B cell (primary cell): ENCODE data around the gene TCEANC2. TPM values are rescaled to one million over a fixed set of nuclear protein-coding genes. Genes with fewer than 3 reads are reported as not detected.

Experiments
- ATAC-seq: fragments of 200-7000 bp; cut with Tn5 transposase; one replicate; pipeline ENCODE4 v1.10.0; 2021; ENCODE audit warnings: low read depth, mild to moderate bottlenecking, moderate number of reproducible peaks, moderate library complexity
- CTCF ChIA-PET: fragments of 350-600 bp; sonication (Branson Sonifier 250); formaldehyde crosslinking; loops from one replicate; lab custom pipeline; 2021; ENCODE audit warnings: antibody characterized with exemption, inconsistent platforms; lab: Charles Lee
- POLR2A ChIA-PET: fragments of 350-600 bp; sonication (Branson Sonifier 250); formaldehyde crosslinking; loops from one replicate; lab custom pipeline; 2021; ENCODE audit warnings: antibody characterized with exemption; lab: Charles Lee
- DNase-seq: peaks from one replicate; pipeline ENCODE4 v3.0.0; 2013
- H2AFZ ChIP-seq: 2 replicates; pipeline ENCODE4 v1.6.1; 2012; ENCODE audit warnings: mild to moderate bottlenecking, low read depth, low read length; ENCODE audit not compliant: insufficient read depth, poor library complexity, severe bottlenecking
- H3K27ac ChIP-seq, 2 donors: 1 replicate in 1 of 2; 2 replicates in 1 of 2; pipeline ENCODE4 v1.5.1; 2012 to 2013; ENCODE audit warnings: low read length in 2 of 2, mild to moderate bottlenecking in 2 of 2, moderate library complexity in 1 of 2
- H3K27me3 ChIP-seq, 4 experiments: fragments of 200-600 bp in 1 of 4; sonication (generic) in 1 of 4; replicated peaks in 1 of 4; 1 replicate in 2 of 4; 2 replicates in 2 of 4; pipeline versions ENCODE4 v1.6.1 to v1.7.0; 2013 to 2016; ENCODE audit warnings: low read length in 3 of 4, mild to moderate bottlenecking in 2 of 4, mixed read lengths in 1 of 4, moderate library complexity in 1 of 4; ENCODE audit not compliant: insufficient read depth in 4 of 4, control insufficient read depth in 3 of 4; ENCODE audit errors: control extremely low read depth in 1 of 4
- H3K36me3 ChIP-seq, 2 experiments: replicated peaks in 1 of 2; 1 replicate in 1 of 2; 2 replicates in 1 of 2; pipeline versions ENCODE4 v1.6.1 to v1.7.1; 2013; ENCODE audit warnings: low read length in 1 of 2; ENCODE audit not compliant: insufficient read depth in 2 of 2, control insufficient read depth in 1 of 2; ENCODE audit errors: control extremely low read depth in 1 of 2, extremely low read depth in 1 of 2
- H3K4me1 ChIP-seq, 2 donors: fragments of 200-600 bp in 1 of 2; sonication (generic) in 1 of 2; 1 replicate in 1 of 2; 2 replicates in 1 of 2; pipeline versions ENCODE4 v1.5.1 to v1.6.1; 2013 to 2017; ENCODE audit warnings: low read length in 2 of 2; ENCODE audit not compliant: control insufficient read depth in 2 of 2, insufficient read depth in 2 of 2
- H3K4me2 ChIP-seq: replicated peaks from 2 replicates; pipeline ENCODE3; 2012; ENCODE audit warnings: mild to moderate bottlenecking, low read depth, low read length; ENCODE audit not compliant: poor library complexity, severe bottlenecking
- H3K4me3 ChIP-seq, 5 experiments: fragments of 200-600 bp in 1 of 5; sonication (generic) in 1 of 5; 1 replicate in 3 of 5; 2 replicates in 2 of 5; pipeline versions ENCODE4 v1.5.1 to v1.7.0; 2011 to 2016; ENCODE audit warnings: low read length in 4 of 5, mild to moderate bottlenecking in 4 of 5, low read depth in 2 of 5, control low read depth in 1 of 5, moderate library complexity in 1 of 5; ENCODE audit not compliant: insufficient read depth in 1 of 5; ENCODE audit errors: control extremely low read depth in 1 of 5, extremely low read depth in 1 of 5
- H3K79me2 ChIP-seq: fragments of 200-600 bp; sonication (generic); one replicate; pipeline ENCODE4 v1.6.0; 2016; ENCODE audit warnings: low read length; ENCODE audit not compliant: control insufficient read depth, insufficient read depth
- H3K9ac ChIP-seq: fragments of 200-600 bp; sonication (generic); 2 replicates; pipeline ENCODE4 v1.6.1; 2017; ENCODE audit warnings: mild to moderate bottlenecking, low read length, moderate library complexity
- H3K9me3 ChIP-seq, 3 donors: one replicate each; pipeline versions ENCODE4 v1.6.1 to v1.7.1; 2013; ENCODE audit warnings: low read length in 2 of 3; ENCODE audit not compliant: control insufficient read depth in 2 of 3, insufficient read depth in 1 of 3; ENCODE audit errors: control extremely low read depth in 1 of 3
- H4K20me1 ChIP-seq: 2 replicates; pipeline ENCODE4 v1.6.0; 2012; ENCODE audit warnings: mild to moderate bottlenecking, low read length; ENCODE audit not compliant: insufficient read depth, control insufficient read depth, poor library complexity, severe bottlenecking
- H3K27ac Mint-ChIP-seq: one replicate; pipeline ENCODE4 v1.8.0; 2021; ENCODE audit warnings: mixed read lengths
- H3K27me3 Mint-ChIP-seq: one replicate; pipeline ENCODE4 v1.8.0; 2021; ENCODE audit warnings: mixed read lengths
- H3K4me1 Mint-ChIP-seq: one replicate; pipeline ENCODE4 v1.8.0; 2021; ENCODE audit warnings: mixed read lengths
- H3K4me3 Mint-ChIP-seq: one replicate; pipeline ENCODE4 v1.8.0; 2021; ENCODE audit warnings: mixed read lengths
- H3K9me3 Mint-ChIP-seq: one replicate; pipeline ENCODE4 v1.8.0; 2022; ENCODE audit warnings: mixed read lengths; ENCODE audit not compliant: insufficient read depth
- CTCF ChIP-seq: fragments of 200-600 bp; IDR thresholded peaks from one replicate; pipeline ENCODE4 v1.8.0; 2022; ENCODE audit warnings: antibody characterized with exemption, mild to moderate bottlenecking
- EZH2 ChIP-seq: IDR thresholded peaks from 2 replicates; pipeline ENCODE4 v1.6.1; 2012; ENCODE audit warnings: borderline replicate concordance, low read depth, mild to moderate bottlenecking, moderate library complexity, low read length; ENCODE audit not compliant: insufficient read depth, poor library complexity, severe bottlenecking
- WGBS: methylation state at CpG from one replicate; pipeline ENCODE4 v1.1.5; 2013; ENCODE audit warnings: missing lambda C conversion rate; ENCODE audit not compliant: insufficient coverage; 5-methylcytosine and 5-hydroxymethylcytosine counted together
- intact Hi-C: fragments of 100-400 bp; cut with micrococcal nuclease; formaldehyde crosslinking; loops from one replicate; pipeline ENCODE4 v1.10.0; 2022
- polyA plus RNA-seq: library from polyadenylated mRNA; depleted of rRNA; stranded (reverse); fragments of >200 nt; gene quantifications from 2 replicates; pipeline ENCODE4 v1.2.3, GENCODE V29; 2012
- total RNA-seq, 2 donors: library from RNA; stranded (reverse); fragments of 120-200 nt in 1 of 2; gene quantifications; 1 replicate in 1 of 2; 2 replicates in 1 of 2; pipeline versions ENCODE4 v1.2.3 to v1.2.4, GENCODE V29; 2013 to 2022

Gene TCEANC2
- total and polyA plus RNA-seq, 2 donors (not counting 1 experiment from before 2014, with no cell fraction given): 8.0 to 15.9 TPM

- POLR2A ChIA-PET: no interaction called here
- DNase-seq: peak; percentile 59
- H3K4me3 ChIP-seq: no peak overlapping the region
These were observed 68.2 kb downstream of the TCEANC2 start for GRCh38 chr1:54121482-54122134.

More at GRCh38 chr1:54121482-54122134, 68.2 kb downstream of the TCEANC2 start:
- H3K27ac Mint-ChIP-seq: no peak overlapping the region
- CTCF ChIA-PET: interaction anchor here (1.0 to 1.7 kb wide), 2 partner anchors 284 to 369 kb away, joined by 3 to 19 read pairs; partner anchors contain the start of gene SSBP3
- Histone ChIP-seq H3K27me3 (peaks cover 0 to 16% (median 0%) of the 10 kb centered on the region in 4 experiments), H3K36me3 (no peaks in the 10 kb centered on the region), H3K4me2 (peak overlapping the region; percentile 44), H4K20me1 (no peaks in the 10 kb centered on the region), H3K4me1 (peaks cover 0 to 5% of the 10 kb centered on the region in 2 donors), H2AFZ (no peak overlapping the region), H3K79me2 (no peaks in the 10 kb centered on the region), H3K9me3 (no peaks in the 10 kb centered on the region), H3K9ac (no peak overlapping the region), H3K27ac (no peak overlapping the region)
- intact Hi-C loops: loop anchor here (2.0 kb wide), 1 partner anchor 367 kb away; no protein-coding TSS in a partner anchor
- TF ChIP-seq EZH2 (no peak), CTCF (peak; percentile 35)
- H3K4me3 Mint-ChIP-seq: no peak overlapping the region
- peaks cover 8% of the 10 kb centered on the region for H3K27me3 Mint-ChIP-seq
- no peaks in the 10 kb centered on the region for H3K9me3 Mint-ChIP-seq
- ATAC-seq: no peak
- H3K4me1 Mint-ChIP-seq: peaks cover 3% of the 10 kb centered on the region
- WGBS: 5% methylated on average over 32 of the region's 36 CpGs
